ENCODE data around the gene F2RL3. TPM values are rescaled to one million over a fixed set of nuclear protein-coding genes. Genes with fewer than 3 reads are reported as not detected.

The F2RL3 gene
- total RNA-seq, 2 donors from 2014 or later = 1.6 to 2.1 TPM

DNA sequence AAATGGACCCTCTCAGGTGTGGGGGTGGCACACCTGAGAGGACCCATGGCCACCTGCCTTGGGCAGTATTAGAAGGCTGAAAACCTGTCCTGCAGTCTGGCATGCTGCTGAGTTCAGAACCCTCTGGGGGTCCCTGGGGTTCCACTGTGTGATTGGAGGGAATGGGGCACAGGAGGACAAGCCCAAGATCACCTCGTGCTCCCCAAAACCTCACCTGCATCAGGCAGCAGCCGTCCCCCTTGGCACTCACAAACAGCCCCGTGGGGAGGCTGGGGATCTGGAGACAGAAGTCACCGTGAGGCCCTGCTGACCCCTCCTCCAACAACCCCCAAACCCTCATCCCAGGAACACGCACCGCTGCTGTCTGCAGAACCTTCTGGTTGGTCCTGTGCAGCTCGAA is 14.5 kb downstream of the F2RL3 start:
- ATAC-seq = peak; percentile 9
- no peak for TF ChIP-seq CTCF (IDR thresholded peaks at IDR 0.05)
- no peak for TF ChIP-seq POLR2A (IDR thresholded peaks at IDR 0.05)
- H3K27me3 ChIP-seq = no peaks in the 10 kb centered on the region
- no peaks in the 10 kb centered on the region for H3K4me1 ChIP-seq
- no peaks in the 10 kb centered on the region for H3K9me3 ChIP-seq
- no peak for DNase-seq
- no peaks in the 10 kb centered on the region for H3K36me3 ChIP-seq (replicated peaks in 1 of 2; ENCODE audit: insufficient read depth in 1 of 2, low read depth in 2 of 2)
- intact Hi-C loops (cut with DNase I) = no loop called here
- 86 to 100% methylated on average over 1 to 7 of the region's 7 CpGs for WGBS, 2 donors
- no peak overlapping the region for H3K4me3 ChIP-seq
- no peak overlapping the region for H3K27ac ChIP-seq

- no peak overlapping the region for H3K4me3 ChIP-seq
- no peak for TF ChIP-seq POLR2A (IDR thresholded peaks at IDR 0.05)
- TF ChIP-seq CTCF (IDR thresholded peaks at IDR 0.05) = no peak
- H3K27me3 ChIP-seq = no peaks in the 10 kb centered on the region
- H3K9me3 ChIP-seq = no peaks in the 10 kb centered on the region
- no peaks in the 10 kb centered on the region for H3K4me1 ChIP-seq
- WGBS, 2 donors = 58 to 65% methylated on average over 1 to 5 of the region's 5 CpGs
- intact Hi-C loops (cut with DNase I) = no loop called here
- no peak overlapping the region for H3K27ac ChIP-seq
- DNase-seq = no peak
- no peak for ATAC-seq
- no peaks in the 10 kb centered on the region for H3K36me3 ChIP-seq (replicated peaks in 1 of 2; ENCODE audit: insufficient read depth in 1 of 2, low read depth in 2 of 2)
Measured at GRCh38 chr19:16904599-16904998, 15.8 kb downstream of the F2RL3 start.

- DNase-seq (no peak), ATAC-seq (no peak)
- intact Hi-C loops (cut with DNase I) = no loop called here
- Histone ChIP-seq H3K36me3 (replicated peaks in 1 of 2; ENCODE audit: insufficient read depth in 1 of 2, low read depth in 2 of 2) (no peaks in the 10 kb centered on the region), H3K4me1 (no peaks in the 10 kb centered on the region), H3K27me3 (no peaks in the 10 kb centered on the region), H3K27ac (no peak overlapping the region), H3K9me3 (peaks cover 0 to 17% (median 0%) of the 10 kb centered on the region in 3 donors), H3K4me3 (no peak overlapping the region)
- TF ChIP-seq CTCF (IDR thresholded peaks at IDR 0.05) = no peak
- no peak for TF ChIP-seq POLR2A (IDR thresholded peaks at IDR 0.05)
- 49 to 81% methylated on average over 7 to 12 of the region's 12 CpGs for WGBS, 2 donors
Measured at GRCh38 chr19:16908759-16909158, 20.0 kb downstream of the F2RL3 start.

DNA sequence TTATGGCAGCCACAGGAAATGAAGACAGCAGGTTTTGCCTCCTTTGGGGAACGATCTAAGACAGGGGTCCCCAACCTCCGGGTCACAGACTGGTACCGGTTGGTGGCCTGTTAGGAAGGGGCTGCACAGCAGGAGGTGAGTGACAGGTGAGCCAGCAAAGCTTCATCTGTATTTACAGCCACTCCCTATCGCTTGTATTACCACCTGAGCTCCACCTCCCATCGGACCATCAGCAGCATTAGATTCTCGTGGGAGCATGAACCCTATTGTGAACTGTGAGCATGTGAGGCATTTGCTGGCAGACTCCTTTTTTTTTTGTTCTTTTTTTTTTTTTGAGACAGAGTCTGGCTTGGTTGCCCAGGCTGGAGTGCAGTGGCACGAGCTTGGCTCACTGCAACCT is 22.2 kb downstream of the F2RL3 start:
- Histone ChIP-seq H3K27me3 (no peaks in the 10 kb centered on the region), H3K27ac (no peak overlapping the region), H3K4me3 (no peak overlapping the region), H3K36me3 (replicated peaks in 1 of 2; ENCODE audit: insufficient read depth in 1 of 2, low read depth in 2 of 2) (no peaks in the 10 kb centered on the region), H3K9me3 (peaks cover 0 to 31% (median 0%) of the 10 kb centered on the region in 3 donors), H3K4me1 (no peaks in the 10 kb centered on the region)
- TF ChIP-seq CTCF (IDR thresholded peaks at IDR 0.05) (no peak), POLR2A (IDR thresholded peaks at IDR 0.05) (no peak)
- 72 to 77% methylated on average over 7 of the region's 7 CpGs for WGBS, 2 donors
- DNase-seq = no peak
- ATAC-seq = no peak
- intact Hi-C loops (cut with DNase I) = no loop called here

GRCh38 chr19:16912780-16913179 is 24.0 kb downstream of the F2RL3 start:
- WGBS, 2 donors = 41 to 46% methylated on average over 4 of the region's 4 CpGs
- intact Hi-C loops (cut with DNase I) = no loop called here

More at GRCh38 chr19:16912780-16913179, 24.0 kb downstream of the F2RL3 start:
- Histone ChIP-seq H3K4me3 (no peak overlapping the region), H3K27me3 (no peaks in the 10 kb centered on the region), H3K36me3 (replicated peaks in 1 of 2; ENCODE audit: insufficient read depth in 1 of 2, low read depth in 2 of 2) (no peaks in the 10 kb centered on the region), H3K4me1 (no peaks in the 10 kb centered on the region), H3K9me3 (peaks cover 0 to 31% (median 0%) of the 10 kb centered on the region in 3 donors), H3K27ac (no peak overlapping the region)
- TF ChIP-seq CTCF (IDR thresholded peaks at IDR 0.05) (no peak), POLR2A (IDR thresholded peaks at IDR 0.05) (no peak)
- no peak for DNase-seq
- ATAC-seq = no peak
